Activated T-cell treated with anti-CD3 and anti-CD28 coated beads for 24 hours (primary cell): Measurements from ENCODE around the gene SMURF1.
"Not testable (repeated sequence)": the region's sequence is repeated elsewhere in the genome, so short reads cannot be mapped to it uniquely, and the experiment has no call there.

ENCODE experiments used
- DNase-seq: peaks from one replicate; pipeline ENCODE4 v3.0.0-alpha.2; 2020; ENCODE audit warnings: low read depth

The SMURF1 gene

DNA sequence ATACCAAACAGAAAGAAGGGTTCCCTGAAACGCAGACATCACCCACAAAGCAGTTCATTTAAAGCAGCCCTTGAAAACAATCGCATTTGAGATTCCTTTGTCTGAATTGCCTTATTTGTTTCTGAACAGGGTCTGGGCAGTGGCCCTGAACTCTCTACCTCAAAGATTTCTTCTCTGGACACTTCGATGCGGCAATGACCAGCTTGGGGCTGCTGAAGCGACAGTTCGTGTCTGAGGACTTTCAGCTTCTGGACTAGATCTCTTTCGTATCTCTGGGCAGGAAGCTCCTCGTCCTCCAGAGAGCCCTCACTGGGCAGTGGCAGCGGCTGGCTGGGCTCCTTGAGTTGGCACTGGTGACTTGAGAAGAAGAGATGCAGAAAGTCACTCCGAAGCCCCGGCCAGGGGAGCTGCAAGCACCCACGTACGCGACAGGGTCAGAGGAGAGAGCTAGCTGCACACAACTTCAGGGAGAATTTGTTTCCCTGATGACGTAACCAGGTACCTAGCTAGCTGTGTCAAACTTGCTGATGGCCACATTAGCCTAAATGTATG, 96.3 kb downstream of the SMURF1 start:
- DNase-seq: no peak

DNA sequence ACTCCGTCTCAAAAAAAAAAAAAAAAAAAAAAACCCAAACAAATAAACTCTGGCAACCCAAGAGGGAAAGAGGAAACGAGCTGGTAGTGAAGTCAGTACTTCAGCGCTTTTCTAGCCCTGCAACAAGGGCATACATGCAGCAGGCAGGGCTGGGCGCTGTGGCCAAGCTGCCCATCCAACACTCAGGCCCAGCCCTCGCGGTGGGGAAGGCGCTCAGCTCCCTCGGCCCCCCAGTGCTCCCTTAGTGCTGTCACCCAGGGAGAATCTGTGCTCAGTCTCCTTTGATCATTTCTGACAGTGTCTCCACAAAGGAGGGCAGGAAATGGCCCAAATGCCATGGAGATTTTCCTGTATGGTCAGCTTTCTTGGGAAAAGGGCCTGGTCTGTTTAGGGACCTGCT, 97.2 kb downstream of the SMURF1 start:
- DNase-seq: no peak

DNA sequence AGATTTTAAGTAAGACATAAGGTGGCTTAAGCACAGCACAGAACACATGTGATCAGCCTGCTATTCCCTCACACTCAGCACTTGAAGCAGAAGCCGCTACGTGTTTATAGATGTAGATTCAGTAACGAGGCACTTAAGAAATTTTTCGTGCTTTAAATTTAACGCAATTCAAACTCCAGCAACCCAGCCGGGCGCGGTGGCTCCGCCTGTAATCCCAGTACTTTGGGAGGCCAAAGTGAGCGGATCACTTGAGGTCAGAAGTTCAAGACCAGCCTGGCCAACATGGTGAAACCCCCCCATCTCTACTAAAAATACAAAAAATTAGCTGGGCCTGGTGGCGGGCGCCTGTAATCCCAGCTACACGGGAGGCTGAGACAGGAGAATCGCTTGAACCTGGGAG, 97.6 kb downstream of the SMURF1 start:
- not testable (repeated sequence) for DNase-seq

DNA sequence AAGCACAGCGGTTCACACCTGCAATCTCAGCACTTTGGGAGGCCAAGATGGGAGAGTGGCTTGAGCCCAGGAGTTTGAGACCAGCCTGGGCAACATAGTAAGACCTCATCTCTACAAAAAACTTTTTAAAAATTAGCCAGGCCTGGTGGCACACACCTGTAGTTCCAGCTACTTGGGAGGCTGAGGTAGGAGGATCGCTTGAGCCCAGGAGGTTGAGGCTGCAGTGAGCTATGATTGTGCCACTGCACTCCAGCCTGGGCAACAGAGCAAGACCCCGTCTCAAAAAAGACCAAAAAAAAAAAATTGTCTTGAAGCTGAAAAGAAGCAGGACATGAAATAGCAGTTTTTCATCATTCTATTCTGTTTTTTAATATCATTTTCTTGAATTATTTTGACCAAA, 99.0 kb downstream of the SMURF1 start:
- DNase-seq: not testable (repeated sequence)

DNA sequence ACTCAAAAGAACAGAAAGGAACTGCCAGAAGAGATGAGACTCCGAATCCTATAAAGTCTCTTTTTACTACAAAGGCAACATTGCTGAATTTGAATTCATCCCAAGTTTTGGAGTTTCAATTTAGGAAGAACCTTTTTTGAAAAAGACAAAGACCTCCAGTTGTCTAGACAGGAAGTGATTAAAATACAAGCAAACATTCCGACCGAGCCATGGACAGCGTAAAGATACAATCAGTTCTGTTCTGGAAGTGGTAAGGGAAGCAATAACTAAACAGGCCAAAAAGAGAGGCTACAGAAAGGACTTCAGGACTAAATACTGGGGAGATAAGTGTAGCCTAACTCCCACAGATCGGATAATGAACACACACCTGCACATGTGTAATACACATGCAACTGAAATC, 101.0 kb downstream of the SMURF1 start:
- DNase-seq: no peak

DNA sequence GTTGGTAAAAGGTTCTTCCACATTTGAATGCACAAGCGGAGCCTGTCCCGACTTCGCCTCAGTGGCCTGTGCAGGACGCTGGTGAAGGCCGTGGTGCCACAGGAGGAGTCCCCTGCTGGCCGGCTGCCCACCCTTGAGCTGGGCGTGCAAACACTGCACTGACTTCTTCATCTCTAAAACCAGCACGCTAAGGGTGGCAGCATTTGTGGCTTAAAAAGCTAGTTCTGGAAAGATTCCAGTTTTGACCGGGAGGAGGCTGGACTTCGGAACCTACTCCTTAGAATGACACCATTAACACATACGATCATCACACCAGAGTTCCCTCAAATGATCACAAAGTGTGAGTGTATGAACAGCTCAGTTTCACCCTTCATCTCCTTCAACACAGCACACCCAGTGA, 102.4 kb downstream of the SMURF1 start:
- DNase-seq: no peak

DNA sequence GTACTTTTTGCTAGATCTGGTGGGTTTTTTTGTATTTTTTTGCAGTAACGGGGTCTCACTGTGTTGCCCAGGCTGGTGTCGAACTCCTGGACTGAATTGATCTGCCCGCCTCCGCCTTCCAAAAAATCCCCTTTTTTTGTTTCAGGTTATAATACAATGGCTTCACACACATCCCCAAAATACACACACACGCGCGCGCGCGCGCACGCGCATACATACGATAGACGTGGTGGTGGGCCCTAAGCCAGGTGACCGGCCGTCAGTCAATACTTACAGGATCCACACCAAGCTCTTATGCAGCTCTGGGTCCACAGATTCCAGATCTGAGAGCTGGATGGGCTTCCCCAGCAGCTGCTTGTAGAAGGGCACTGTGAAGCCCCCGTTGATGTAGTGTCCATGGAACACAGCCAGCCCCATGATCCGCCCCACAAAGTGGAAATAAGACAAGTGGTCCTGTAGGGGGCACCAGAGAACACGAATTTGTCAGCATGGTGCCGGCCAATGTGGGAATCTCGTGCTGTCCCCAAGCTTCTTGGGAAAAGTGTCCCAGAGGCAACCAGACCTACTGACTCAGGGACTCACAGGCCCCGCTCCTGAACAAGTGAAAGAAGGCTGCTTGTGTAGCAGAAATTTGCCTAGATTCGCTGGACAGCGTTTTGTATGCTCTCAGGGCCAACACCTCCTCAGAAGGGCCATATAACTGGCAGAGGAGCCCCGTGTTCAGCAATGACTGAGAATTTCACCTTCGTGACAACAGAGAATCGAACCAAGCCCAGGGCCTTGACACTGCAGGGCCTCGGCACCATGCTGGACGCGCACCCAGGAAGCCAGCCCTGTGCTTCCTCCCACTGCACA, 103.6 kb downstream of the SMURF1 start:
- peak; percentile 39 for DNase-seq

DNA sequence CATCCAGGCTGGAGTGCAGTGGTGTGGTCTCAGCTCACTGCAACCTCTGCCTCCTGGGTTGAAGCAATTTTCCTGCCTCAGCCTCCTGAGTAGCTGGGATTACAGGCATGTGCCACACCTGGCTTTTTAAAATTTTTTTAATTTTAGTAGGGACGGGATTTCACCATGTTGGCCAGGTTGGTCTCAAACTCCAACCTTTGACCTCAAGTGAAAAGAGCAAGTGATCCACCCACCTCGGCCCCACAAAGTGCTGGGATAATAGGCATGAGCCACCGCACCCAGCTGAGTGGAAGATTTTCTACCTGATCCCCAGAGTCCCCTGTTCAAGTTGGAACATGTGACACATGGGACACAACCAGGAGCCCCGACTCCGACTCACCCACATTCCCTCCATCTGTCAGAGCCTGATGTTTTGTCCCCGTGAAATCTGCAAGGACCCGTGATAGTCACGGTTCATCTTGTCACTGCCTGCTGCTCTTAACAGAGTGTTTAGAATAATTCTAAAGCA, 104.5 kb downstream of the SMURF1 start:
- DNase-seq: no peak

DNA sequence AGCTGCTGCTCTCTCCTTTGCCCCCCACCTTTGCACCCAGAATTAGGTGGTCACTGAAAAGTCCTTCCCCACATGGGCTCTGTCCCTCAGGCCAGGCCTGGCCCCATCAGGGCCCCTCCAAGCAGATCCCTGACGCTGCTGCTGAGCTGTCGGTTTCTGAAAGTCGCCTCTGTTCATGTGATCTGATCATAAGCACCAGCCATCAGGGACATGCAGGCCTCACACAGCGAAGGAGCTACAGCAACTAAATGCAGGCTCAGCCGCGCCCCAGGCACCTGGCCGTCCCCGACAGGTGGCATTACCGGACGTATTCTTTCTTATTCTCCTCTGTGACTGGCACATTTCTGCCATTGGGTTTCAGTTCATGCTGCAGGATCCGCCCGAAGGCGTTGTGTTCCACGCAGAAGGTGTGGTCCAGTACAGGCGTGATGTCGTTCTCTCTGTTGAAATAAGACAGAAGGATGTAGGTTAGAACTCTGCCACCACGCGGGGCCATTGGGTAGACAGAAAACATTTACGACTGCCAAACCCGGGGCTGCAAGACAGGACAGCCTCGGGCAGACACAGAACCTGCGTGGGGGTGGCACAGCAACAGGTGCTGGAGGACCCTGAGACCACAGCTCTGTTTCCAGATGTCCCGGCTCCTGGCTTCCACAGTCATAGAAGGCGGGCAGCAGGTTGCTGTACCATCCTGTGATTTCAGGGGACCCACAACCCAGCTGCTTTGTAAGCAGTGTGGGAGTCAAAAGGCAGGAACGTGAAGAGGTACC, 105.6 kb downstream of the SMURF1 start:
- no peak for DNase-seq

DNA sequence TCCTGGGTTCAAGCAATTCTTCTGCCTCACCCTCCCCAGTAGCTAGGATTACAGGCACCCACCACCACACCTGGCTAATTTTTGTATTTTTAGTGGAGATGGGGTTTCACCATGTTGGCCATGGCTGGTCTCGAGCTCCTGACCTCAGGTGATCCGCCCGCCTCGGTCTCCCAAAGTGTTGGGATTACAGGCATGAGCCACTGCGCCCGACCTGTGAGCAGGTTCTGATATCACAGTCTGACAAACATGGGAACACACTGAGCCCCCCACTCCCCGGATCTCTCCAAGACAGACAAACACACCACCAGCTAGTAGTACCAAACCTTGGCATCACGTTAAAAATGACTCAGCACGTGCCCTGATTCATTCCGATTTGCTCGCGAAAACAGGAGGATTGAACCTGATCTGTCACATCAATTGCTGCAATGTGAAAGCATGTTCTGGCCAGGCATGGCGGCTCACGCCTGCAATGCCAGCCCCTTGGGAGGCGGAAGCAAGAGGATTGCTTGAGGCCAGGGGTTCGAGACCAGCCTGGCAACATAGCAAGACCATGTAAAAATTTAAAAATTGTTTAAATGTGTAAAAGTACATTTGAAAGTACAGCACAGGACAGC, 106.5 kb downstream of the SMURF1 start:
- no peak for DNase-seq

DNA sequence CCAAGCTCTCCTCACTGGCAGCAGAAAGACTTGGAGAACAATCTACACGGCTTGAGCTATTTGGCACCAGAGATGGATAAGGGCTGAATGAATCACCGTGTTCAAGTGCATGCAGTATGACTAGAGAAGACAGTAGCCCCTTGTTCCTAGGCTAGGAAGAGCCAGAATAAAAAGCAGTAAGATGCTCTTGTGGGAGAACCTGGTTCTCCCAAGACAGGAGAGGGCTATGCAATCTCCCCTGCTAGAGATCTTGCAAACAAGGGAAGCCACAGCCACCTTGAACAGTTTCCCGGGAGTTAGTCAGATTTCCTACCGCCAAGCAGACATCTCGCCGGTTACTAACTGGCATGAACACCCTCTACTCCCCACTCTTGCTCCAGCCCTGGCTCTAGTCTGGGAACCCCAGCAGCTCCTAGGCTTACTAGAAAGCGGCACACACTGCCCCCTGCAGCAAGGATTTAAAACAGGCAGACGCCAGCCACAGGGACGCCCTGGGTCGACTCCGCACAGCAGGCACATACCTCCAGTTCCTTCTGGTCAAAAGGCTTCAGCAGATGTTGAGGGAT, 107.3 kb downstream of the SMURF1 start:
- no peak for DNase-seq

DNA sequence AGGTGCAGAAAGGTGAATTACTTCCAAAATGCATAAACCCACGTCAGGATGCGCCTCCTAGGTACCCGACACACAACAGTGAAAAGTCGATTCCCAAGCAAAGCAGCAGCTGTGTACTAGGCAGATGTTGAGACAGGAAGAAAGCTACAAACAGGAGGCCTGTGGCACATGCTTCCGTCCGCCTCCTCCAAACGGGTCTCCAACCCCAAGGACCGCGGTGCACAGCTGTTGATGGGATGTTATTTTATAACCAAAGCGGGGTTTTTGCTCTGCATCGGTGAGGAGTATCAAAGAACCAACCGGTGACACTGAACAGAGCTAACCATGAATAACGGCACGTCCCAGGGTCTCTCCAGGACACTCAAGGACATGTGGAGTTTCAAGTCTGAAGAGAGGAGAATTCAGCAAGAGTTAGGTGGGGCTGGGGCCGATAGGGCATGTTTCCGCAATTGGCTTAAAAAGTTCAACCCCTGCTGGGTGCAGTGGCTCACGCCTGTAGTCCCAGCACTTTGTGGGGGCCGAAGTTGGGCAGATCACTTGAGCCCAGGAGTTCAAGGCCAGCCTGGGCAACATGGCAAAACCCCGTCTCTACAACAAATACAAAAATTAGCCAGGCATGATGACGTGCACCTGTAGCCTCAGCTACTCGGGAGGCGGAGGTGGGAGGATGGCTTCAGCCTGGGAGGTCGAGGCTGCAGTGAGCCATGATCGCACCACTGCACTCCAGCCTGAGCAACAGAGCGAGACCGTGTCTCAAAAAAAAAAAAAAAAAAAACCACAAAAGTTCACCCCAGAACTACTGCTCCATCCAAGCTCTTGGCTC, 108.0 kb downstream of the SMURF1 start:
- no peak for DNase-seq

DNA sequence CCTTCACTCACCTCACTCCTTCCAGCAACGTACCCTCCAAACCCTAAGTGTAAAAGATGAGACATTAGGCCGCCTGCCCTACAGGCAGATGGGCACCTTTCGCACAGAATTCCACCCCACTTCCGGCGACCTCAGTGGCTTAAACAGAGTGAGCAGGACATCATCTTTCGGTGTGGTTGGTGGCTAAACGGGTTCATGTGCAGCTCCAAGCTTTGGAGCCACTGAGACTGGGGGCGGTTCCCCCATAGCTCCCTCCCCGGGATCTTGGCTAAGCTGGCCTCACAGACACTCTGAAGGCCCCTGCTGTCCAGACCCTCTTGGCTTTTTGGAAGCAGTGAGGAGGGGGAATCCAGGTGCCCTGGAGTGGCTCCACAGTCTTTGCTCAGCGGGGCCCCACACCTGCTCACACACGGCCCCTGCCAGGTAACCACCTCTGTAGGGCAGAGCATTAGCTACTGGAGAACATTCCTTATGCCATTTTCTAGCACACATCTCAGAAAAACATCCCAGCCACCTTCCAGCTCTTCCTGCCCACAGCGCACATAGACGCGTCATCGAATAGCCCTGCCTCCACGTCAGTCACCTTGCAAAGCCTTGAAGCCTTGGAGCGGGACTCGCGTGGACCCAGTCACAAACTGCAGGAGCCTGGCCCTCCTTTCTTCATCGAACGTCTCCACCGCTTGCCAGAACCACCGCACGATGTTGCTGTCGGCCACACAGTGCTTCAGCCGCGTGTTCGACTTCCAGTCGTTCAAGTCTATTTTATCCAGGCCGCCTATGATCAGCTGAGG, 108.8 kb downstream of the SMURF1 start:
- DNase-seq: no peak

DNA sequence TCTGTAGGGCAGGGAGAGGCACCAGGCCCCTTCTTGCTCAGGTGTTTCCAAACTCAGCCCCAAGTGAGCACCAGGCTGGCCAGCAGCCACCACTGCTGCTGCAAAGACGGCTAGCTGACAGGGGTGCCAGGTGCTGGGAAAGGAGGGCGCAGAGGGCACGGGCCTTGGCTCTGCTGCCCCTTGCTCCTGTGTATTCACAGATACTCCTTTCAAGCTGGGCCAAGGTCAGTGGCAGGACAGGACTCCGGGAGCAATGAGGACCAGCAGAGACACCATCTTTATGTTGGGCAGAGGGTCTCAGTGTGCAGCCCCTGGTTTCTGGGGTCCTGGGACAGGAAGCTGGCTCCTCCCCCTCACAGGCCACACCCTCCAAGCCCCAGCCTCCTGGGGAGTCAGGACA, 110.1 kb downstream of the SMURF1 start:
- DNase-seq: no peak

DNA sequence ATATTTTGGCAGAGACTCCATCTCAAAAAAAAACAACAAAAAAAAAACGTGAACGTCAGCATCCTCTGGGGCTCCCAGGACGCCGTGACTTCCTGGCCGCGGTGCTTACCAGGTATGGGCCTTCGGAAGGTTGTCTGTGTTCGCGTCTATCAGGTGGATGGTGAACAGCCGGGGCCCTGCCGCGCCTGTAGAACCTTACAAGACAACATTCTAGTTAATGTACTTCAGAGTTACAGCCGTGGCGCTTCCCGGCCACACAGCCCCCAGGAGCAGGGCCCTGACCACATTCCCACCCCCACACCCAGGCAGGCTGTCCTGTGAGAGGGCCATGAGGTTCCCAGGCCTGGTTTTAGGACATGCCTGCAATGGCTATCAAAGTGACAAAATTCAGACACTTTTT, 111.0 kb downstream of the SMURF1 start:
- no peak for DNase-seq

DNA sequence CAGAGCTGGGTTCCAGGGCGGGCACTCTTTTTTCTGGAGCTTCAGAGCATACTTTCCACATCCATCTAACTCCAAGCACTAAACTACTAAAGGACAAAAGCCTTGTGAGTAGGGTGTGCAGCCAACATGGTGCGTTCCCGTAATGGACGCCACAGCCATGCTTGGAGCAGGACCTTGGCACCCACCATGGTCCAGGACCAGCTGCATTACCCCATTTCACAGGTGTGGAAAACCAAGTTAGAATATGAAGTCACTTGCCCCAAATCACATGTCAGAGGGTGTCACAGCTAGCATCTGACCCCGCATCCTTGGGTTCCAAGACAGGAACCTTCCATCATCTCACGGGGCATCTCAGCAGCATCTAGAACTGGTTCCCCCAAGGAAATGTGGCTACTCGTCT, 112.4 kb downstream of the SMURF1 start:
- no peak for DNase-seq

DNA sequence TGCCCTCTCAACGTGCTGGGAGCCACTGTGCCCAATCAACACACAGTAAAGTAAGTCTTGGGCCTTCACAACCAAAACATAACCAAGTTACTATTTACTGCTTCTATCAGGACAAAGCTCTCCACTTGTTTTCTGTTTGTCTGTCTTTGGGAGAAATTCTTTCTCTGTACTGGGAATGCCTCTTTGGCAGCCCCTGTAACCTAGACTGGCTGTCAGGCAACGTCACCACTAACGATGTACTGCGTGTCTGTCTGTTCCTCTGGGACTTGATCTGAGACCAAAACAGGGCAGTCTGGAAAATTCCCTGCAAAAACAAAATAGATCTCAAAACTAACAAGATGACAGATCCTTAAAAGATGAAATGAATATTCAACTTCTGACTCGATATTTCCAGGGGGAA, 113.0 kb downstream of the SMURF1 start:
- DNase-seq: no peak

DNA sequence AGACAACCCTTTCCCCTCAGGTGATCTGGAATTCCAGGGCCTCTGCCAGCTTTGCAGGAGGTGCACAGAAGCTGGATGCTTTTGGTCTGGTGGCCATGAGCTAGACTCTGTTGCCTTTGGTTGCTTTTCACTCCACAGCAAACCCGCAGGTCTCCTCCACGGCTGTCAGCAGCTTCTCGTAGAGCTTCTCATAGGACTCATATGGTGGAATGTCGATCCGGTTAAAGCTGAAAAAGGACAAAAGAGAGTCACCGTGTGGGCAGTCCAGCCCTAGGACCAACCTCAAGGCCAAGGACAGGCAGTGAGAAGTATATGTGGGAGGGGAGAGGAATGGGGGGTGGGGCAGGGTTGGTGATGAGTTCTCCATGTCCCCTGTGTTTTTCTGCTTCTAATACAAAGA, 113.5 kb downstream of the SMURF1 start:
- no peak for DNase-seq

DNA sequence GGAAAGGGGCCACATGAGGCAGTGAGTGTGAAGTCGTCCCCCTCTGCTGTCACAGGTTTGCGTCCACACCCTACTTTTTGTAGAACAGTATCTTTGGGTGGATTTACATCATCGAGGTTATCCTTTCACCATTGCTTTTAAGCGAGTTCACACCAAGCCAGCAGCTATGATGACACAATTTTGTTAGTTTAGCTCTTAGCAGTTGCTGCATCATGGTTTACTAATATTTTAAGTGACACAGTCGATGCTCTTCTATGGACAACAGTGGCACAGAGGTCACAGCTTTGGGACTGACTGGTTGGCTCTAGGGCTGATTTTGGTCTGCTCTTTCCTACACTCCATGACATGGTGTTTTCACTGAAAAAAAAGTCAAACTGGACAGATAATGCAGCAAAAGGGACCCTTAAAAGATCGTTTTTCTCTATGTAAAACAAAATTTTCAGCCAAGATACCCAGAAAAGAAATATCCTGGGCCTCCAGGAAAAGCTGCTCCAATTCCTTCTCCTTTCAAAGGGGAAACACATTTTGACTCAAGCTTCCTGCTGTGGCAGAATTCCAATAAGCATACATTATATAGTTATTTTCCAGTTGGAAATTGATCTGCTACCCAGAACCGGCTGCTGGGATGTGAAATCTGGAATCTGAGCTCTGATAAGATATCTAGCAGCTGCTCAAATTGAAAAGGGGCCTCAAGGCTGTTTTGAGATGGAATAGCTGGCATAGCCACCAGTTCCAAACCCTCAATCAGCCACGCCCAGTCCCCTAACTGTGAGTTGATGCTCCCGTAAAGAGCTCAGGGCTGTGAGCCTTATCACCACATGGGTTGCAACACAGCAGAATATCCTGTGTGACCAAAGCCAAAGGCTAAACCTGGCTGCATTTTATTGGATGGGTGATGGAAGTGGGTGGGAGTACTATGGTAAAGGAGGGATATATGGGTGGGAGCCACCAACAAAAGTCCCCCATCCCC, 114.2 kb downstream of the SMURF1 start:
- no peak for DNase-seq
